Naive thymus-derived CD4-positive, alpha-beta T cell (primary cell): ENCODE results near the gene TYW1. TPM values are rescaled to one million over a fixed set of nuclear protein-coding genes. Genes with fewer than 3 reads are reported as not detected.
"Not testable (repeated sequence)": the region's sequence is repeated elsewhere in the genome, so short reads cannot be mapped to it uniquely, and the experiment has no call there.

Experiments
- ATAC-seq: fragments of 150-1000 bp; cut with Tn5 transposase; 2 replicates; pipeline ENCODE4 v1.10.0; 2021; ENCODE audit warnings: mild to moderate bottlenecking, moderate library complexity
- CTCF ChIA-PET: fragments of 350-600 bp; sonication (Branson Sonifier 250); formaldehyde crosslinking; loops from one replicate; lab custom pipeline; 2021; ENCODE audit warnings: antibody characterized with exemption; lab: Charles Lee
- POLR2A ChIA-PET: fragments of 350-600 bp; sonication (Branson Sonifier 250); formaldehyde crosslinking; loops from one replicate; lab custom pipeline; 2021; ENCODE audit warnings: antibody characterized with exemption, inconsistent platforms; lab: Charles Lee
- DNase-seq, 9 donors: peaks; one replicate each; pipeline versions ENCODE4 v3.0.0 to v3.0.0-alpha.2; 2020 to 2022; ENCODE audit warnings: mixed read lengths in 1 of 9
- H3K27ac ChIP-seq: one replicate; pipeline ENCODE4 v1.7.0; 2013; ENCODE audit warnings: mild to moderate bottlenecking, low read depth, low read length, moderate library complexity
- H3K27me3 ChIP-seq, 2 donors: one replicate each; pipeline ENCODE4 v1.7.0; 2013; ENCODE audit warnings: low read length in 2 of 2, mild to moderate bottlenecking in 2 of 2, moderate library complexity in 2 of 2; ENCODE audit not compliant: control insufficient read depth in 2 of 2, insufficient read depth in 2 of 2
- H3K36me3 ChIP-seq, 3 experiments: 1 replicate in 2 of 3; 2 replicates in 1 of 3; pipeline ENCODE4 v1.7.0; 2013; ENCODE audit warnings: low read length in 3 of 3, mild to moderate bottlenecking in 3 of 3, moderate library complexity in 1 of 3; ENCODE audit not compliant: insufficient read depth in 3 of 3, control insufficient read depth in 2 of 3
- H3K4me1 ChIP-seq, 2 donors: one replicate each; pipeline ENCODE4 v1.7.0; 2013; ENCODE audit warnings: low read length in 2 of 2, mild to moderate bottlenecking in 2 of 2, moderate library complexity in 1 of 2; ENCODE audit not compliant: control insufficient read depth in 2 of 2, insufficient read depth in 2 of 2
- H3K4me3 ChIP-seq: 2 replicates; pipeline ENCODE4 v1.7.0; 2013; ENCODE audit warnings: mild to moderate bottlenecking, low read length
- H3K9me3 ChIP-seq, 3 experiments: 1 replicate in 2 of 3; 2 replicates in 1 of 3; pipeline ENCODE4 v1.7.0; 2013; ENCODE audit warnings: low read length in 3 of 3; ENCODE audit not compliant: control insufficient read depth in 2 of 3
- H3K27ac Mint-ChIP-seq, 9 donors: one replicate each; pipeline ENCODE4 v1.8.0; 2020 to 2022; ENCODE audit warnings: mixed read lengths in 9 of 9, mild to moderate bottlenecking in 8 of 9, moderate library complexity in 5 of 9, inconsistent platforms in 2 of 9
- H3K27me3 Mint-ChIP-seq, 5 donors: one replicate each; pipeline ENCODE4 v1.8.0; 2021 to 2022; ENCODE audit warnings: mixed read lengths in 5 of 5, mild to moderate bottlenecking in 1 of 5
- H3K36me3 Mint-ChIP-seq, 5 donors: one replicate each; pipeline ENCODE4 v1.8.0; 2020 to 2022; ENCODE audit warnings: mixed read lengths in 5 of 5, mild to moderate bottlenecking in 3 of 5, inconsistent platforms in 1 of 5
- H3K4me1 Mint-ChIP-seq, 7 donors: one replicate each; pipeline ENCODE4 v1.8.0; 2020 to 2022; ENCODE audit warnings: mixed read lengths in 7 of 7, mild to moderate bottlenecking in 3 of 7, inconsistent platforms in 1 of 7
- H3K4me3 Mint-ChIP-seq, 10 donors: one replicate each; pipeline ENCODE4 v1.8.0; 2020 to 2022; ENCODE audit warnings: mild to moderate bottlenecking in 10 of 10, mixed read lengths in 10 of 10, moderate library complexity in 6 of 10, inconsistent platforms in 2 of 10
- H3K9me3 Mint-ChIP-seq, 11 donors: one replicate each; pipeline ENCODE4 v1.8.0; 2020 to 2022; ENCODE audit warnings: mixed read lengths in 11 of 11, mild to moderate bottlenecking in 4 of 11, inconsistent platforms in 1 of 11, moderate library complexity in 1 of 11
- intact Hi-C, 2 donors: fragments of 100-400 bp; cut with micrococcal nuclease; formaldehyde crosslinking; loops; one replicate each; pipeline ENCODE4 v1.15.1; 2023
- polyA plus RNA-seq, 2 donors: library from polyadenylated mRNA; unstranded; fragments of 300-500 nt; fragmentation: Illumina TruSeq; gene quantifications; one replicate each; pipeline ENCODE4 v1.2.3, GENCODE V29; 2021
- total RNA-seq, 6 experiments: library from RNA in 5 of 6; stranded (reverse) in 5 of 6; gene quantifications; 1 replicate in 5 of 6; 2 replicates in 1 of 6; pipeline ENCODE4 v1.2.3 and lab custom pipeline; 2021 to 2026

Gene TYW1
- total and polyA plus RNA-seq, 7 experiments from 2014 or later: 20.2 to 29.4 (median 25.0) TPM

- intact Hi-C loops: loop anchor here (2.0 to 10.0 kb wide), 4 partner anchors 399 to 1239 kb away; no protein-coding TSS in a partner anchor
- Histone ChIP-seq H3K4me3 (peak overlapping the region; percentile 90), H3K4me1 (peaks cover 15 to 16% of the 10 kb centered on the region in 2 donors), H3K36me3 (peaks cover 3 to 48% (median 13%) of the 10 kb centered on the region in 3 experiments), H3K27ac (peak overlapping the region; percentile 98)
- H3K27me3 Mint-ChIP-seq, CTCF ChIA-PET, DNase-seq, H3K9me3 ChIP-seq, ATAC-seq, H3K9me3 Mint-ChIP-seq, H3K27me3 ChIP-seq: not testable (repeated sequence)
- peaks cover 4 to 18% (median 17%) of the 10 kb centered on the region in 5 donors for H3K36me3 Mint-ChIP-seq
- H3K4me3 Mint-ChIP-seq: peak overlapping the region; percentile 90 to 100 (median 99)
- POLR2A ChIA-PET: interaction anchor here (3.0 kb wide), 1 partner anchor 73 kb away, joined by 34 read pairs; the partner anchor contains the start of gene TMEM248
- peak overlapping the region; percentile 96 to 100 (median 99) for H3K27ac Mint-ChIP-seq
- peaks cover 12 to 45% (median 34%) of the 10 kb centered on the region in 7 donors for H3K4me1 Mint-ChIP-seq
These were observed 2.6 kb upstream of the TYW1 start for GRCh38 chr7:66994051-66994450.

- CTCF ChIA-PET, H3K27me3 ChIP-seq, H3K9me3 ChIP-seq, H3K27me3 Mint-ChIP-seq, H3K9me3 Mint-ChIP-seq: not testable (repeated sequence)
- Histone ChIP-seq H3K4me3 (peak overlapping the region; percentile 90), H3K36me3 (peaks cover 3 to 51% (median 10%) of the 10 kb centered on the region in 3 experiments), H3K27ac (peak overlapping the region; percentile 98), H3K4me1 (peaks cover 15 to 16% of the 10 kb centered on the region in 2 donors)
- Mint-ChIP-seq H3K27ac (peak overlapping the region; percentile 96 to 100 (median 99)), H3K36me3 (peaks cover 4 to 18% (median 17%) of the 10 kb centered on the region in 5 donors), H3K4me1 (peaks cover 12 to 45% (median 34%) of the 10 kb centered on the region in 7 donors), H3K4me3 (peak overlapping the region; percentile 90 to 100 (median 99))
- ATAC-seq (peak; percentile 68), DNase-seq (peak in 8 of 9 donors; percentile 14 to 80 (median 75))
- POLR2A ChIA-PET: interaction anchor here (0.6 to 3.6 kb wide), 6 partner anchors 9 to 584 kb away, joined by 3 to 34 read pairs (median 7); partner anchors contain the start of gene TMEM248
- intact Hi-C loops: loop anchor here (1.0 to 10.0 kb wide), 13 partner anchors 73 to 1957 kb away; partner anchors contain the start of genes TMEM248 (in 1 of the 2) and TPST1 (in 1 of the 2)
These were observed 2.0 kb upstream of the TYW1 start for GRCh38 chr7:66994691-66995049.

- intact Hi-C loops: loop anchor here (1.0 to 10.0 kb wide), 13 partner anchors 74 to 1958 kb away; partner anchors contain the start of genes TMEM248 (in 1 of the 2) and TPST1 (in 1 of the 2)
- Histone ChIP-seq H3K27ac (peak within 1 kb of the TSS; percentile 98), H3K4me3 (peak within 1 kb of the TSS; percentile 90), H3K36me3 (peaks cover 3 to 52% (median 9%) of the 10 kb centered on the region in 3 experiments), H3K4me1 (peaks cover 15 to 16% of the 10 kb centered on the region in 2 donors)
- CTCF ChIA-PET, H3K9me3 ChIP-seq, H3K27me3 Mint-ChIP-seq, H3K27me3 ChIP-seq, H3K9me3 Mint-ChIP-seq: not testable (repeated sequence)
- peak within 1 kb of the TSS; percentile 90 to 100 (median 99) for H3K4me3 Mint-ChIP-seq
- peaks cover 12 to 45% (median 34%) of the 10 kb centered on the region in 7 donors for H3K4me1 Mint-ChIP-seq
- POLR2A ChIA-PET: interaction anchor here (0.6 to 3.6 kb wide), 11 partner anchors 8 to 731 kb away, joined by 3 to 34 read pairs (median 3); partner anchors contain the start of gene TMEM248
- peak within 1 kb of the TSS; percentile 96 to 100 (median 99) for H3K27ac Mint-ChIP-seq
- DNase-seq: peak; percentile 71 to 98 (median 95)
- ATAC-seq: peak; percentile 72
- H3K36me3 Mint-ChIP-seq: peaks cover 4 to 18% (median 17%) of the 10 kb centered on the region in 5 donors
These were observed 1.4 kb upstream of the TYW1 start, which contains the start of gene SBDS for GRCh38 chr7:66995050-66995776. SBDS (minus strand) TSS chr7:66995586; CDS start chr7:66995417, 169 bp downstream.

- CTCF ChIA-PET: interaction anchor here (1.2 kb wide), 1 partner anchor 443 kb away, joined by 3 read pairs; no protein-coding TSS in a partner anchor
- peak overlapping the region in 4 of 9 donors; percentile 29 to 83 (median 72) for H3K27ac Mint-ChIP-seq
These were observed 4.1 kb downstream of the TYW1 start for GRCh38 chr7:67000601-67001258.

GRCh38 chr7:67004145-67004544 lies 7.5 kb downstream of the TYW1 start:
- peak overlapping the region in 1 of 9 donors; percentile 5 for H3K27ac Mint-ChIP-seq
- H3K4me3 Mint-ChIP-seq, H3K27me3 Mint-ChIP-seq, CTCF ChIA-PET, H3K4me3 ChIP-seq, ATAC-seq, H3K27me3 ChIP-seq, H3K27ac ChIP-seq, intact Hi-C loops, H3K4me1 ChIP-seq, H3K9me3 Mint-ChIP-seq, DNase-seq, H3K9me3 ChIP-seq: not testable (repeated sequence)
- H3K4me1 Mint-ChIP-seq: peaks cover 0 to 25% (median 14%) of the 10 kb centered on the region in 7 donors
- POLR2A ChIA-PET: interaction anchor here (0.5 kb wide), 1 partner anchor 9 kb away, joined by 3 read pairs; no protein-coding TSS in a partner anchor
- H3K36me3 ChIP-seq: peaks cover 0 to 37% (median 0%) of the 10 kb centered on the region in 3 experiments
- peaks cover 4 to 37% (median 12%) of the 10 kb centered on the region in 5 donors for H3K36me3 Mint-ChIP-seq

More at GRCh38 chr7:67000601-67001258, 4.1 kb downstream of the TYW1 start:
- H3K27me3 Mint-ChIP-seq, H3K27me3 ChIP-seq, H3K4me1 ChIP-seq, H3K9me3 Mint-ChIP-seq, H3K4me3 ChIP-seq, H3K27ac ChIP-seq, POLR2A ChIA-PET, H3K9me3 ChIP-seq, H3K4me3 Mint-ChIP-seq, ATAC-seq: not testable (repeated sequence)
- intact Hi-C loops: loop anchor here in 1 of 2 donors (2.0 kb wide), 1 partner anchor 444 kb away; no protein-coding TSS in a partner anchor
- H3K4me1 Mint-ChIP-seq: peaks cover 5 to 33% (median 22%) of the 10 kb centered on the region in 7 donors
- DNase-seq: peak in 7 of 9 donors; percentile 12 to 51 (median 35)
- peaks cover 0 to 16% (median 0%) of the 10 kb centered on the region in 3 experiments for H3K36me3 ChIP-seq
- H3K36me3 Mint-ChIP-seq: peaks cover 0 to 17% (median 3%) of the 10 kb centered on the region in 5 donors

- Mint-ChIP-seq H3K27me3 (no peaks in the 10 kb centered on the region), H3K9me3 (no peaks in the 10 kb centered on the region), H3K36me3 (peaks cover 4 to 45% (median 12%) of the 10 kb centered on the region in 5 donors), H3K4me3 (no peak overlapping the region), H3K4me1 (peaks cover 0 to 21% (median 11%) of the 10 kb centered on the region in 7 donors), H3K27ac (no peak overlapping the region)
- intact Hi-C loops: no loop called here
- ATAC-seq (no peak), DNase-seq (no peak)
- H3K27ac ChIP-seq: no peak overlapping the region
- H3K9me3 ChIP-seq: no peaks in the 10 kb centered on the region
- H3K4me1 ChIP-seq: no peaks in the 10 kb centered on the region
- ChIA-PET POLR2A (interaction anchor here (0.6 to 1.0 kb wide), 3 partner anchors 11 to 230 kb away, joined by 3 to 5 read pairs (median 4); partner anchors contain the start of gene SBDS), CTCF (no interaction called here)
- no peak overlapping the region for H3K4me3 ChIP-seq
- H3K36me3 ChIP-seq: peaks cover 0 to 47% (median 3%) of the 10 kb centered on the region in 3 experiments
- no peaks in the 10 kb centered on the region for H3K27me3 ChIP-seq
These were observed 10.3 kb downstream of the TYW1 start for GRCh38 chr7:67006965-67007364.
